GM12801 (cell line): ENCODE results near the gene NUDT22.

Source experiments
- CTCF ChIP-seq: IDR thresholded peaks from one replicate; pipeline ENCODE4 v1.5.1; 2011; ENCODE audit warnings: control low read depth; ENCODE audit not compliant: insufficient read length; ENCODE audit errors: extremely low read depth

Gene NUDT22

GRCh38 chr11:64219755-64220154 lies 6.3 kb upstream of the NUDT22 start:
- no peak for TF ChIP-seq CTCF

GRCh38 chr11:64220271-64220670 lies 5.8 kb upstream of the NUDT22 start:
- TF ChIP-seq CTCF, result no peak

- TF ChIP-seq CTCF, result no peak
Observed at GRCh38 chr11:64220798-64221197, 5.3 kb upstream of the NUDT22 start.

- TF ChIP-seq CTCF, result no peak
Observed at GRCh38 chr11:64222651-64223000, 3.4 kb upstream of the NUDT22 start.

GRCh38 chr11:64223001-64223651 lies 2.9 kb upstream of the NUDT22 start:
- TF ChIP-seq CTCF, result no peak

- no peak for TF ChIP-seq CTCF
Observed at GRCh38 chr11:64224151-64224890, 1.8 kb upstream of the NUDT22 start.

- TF ChIP-seq CTCF, result no peak
Observed at GRCh38 chr11:64224891-64225607, 1.0 kb upstream of the NUDT22 start.
